Stomach (tissue), 9 donors: Measurements from ENCODE around the gene GPC6. TPM values are rescaled to one million over a fixed set of nuclear protein-coding genes. Genes with fewer than 3 reads are reported as not detected.

Experiments used
- DNase-seq, 2 donors: peaks; one replicate each; pipeline versions ENCODE4 v3.0.0 to v3.0.0-alpha.2; 2013 to 2019
- H3K27ac ChIP-seq, 5 donors: fragments of 200-600 bp in 4 of 5; sonication (generic) in 4 of 5; one replicate each; pipeline ENCODE4 v1.5.1; 2013 to 2019; ENCODE audit warnings: mild to moderate bottlenecking in 1 of 5, moderate library complexity in 1 of 5
- H3K27me3 ChIP-seq, 3 donors: fragments of 200-600 bp; sonication (generic); one replicate each; pipeline ENCODE4 v1.5.1; 2017 to 2019; ENCODE audit warnings: mixed run types in 1 of 3
- H3K36me3 ChIP-seq, 4 donors: fragments of 200-600 bp; sonication (generic); 1 replicate in 3 of 4; 2 replicates in 1 of 4; pipeline ENCODE4 v1.5.1; 2016 to 2019
- H3K4me1 ChIP-seq, 4 donors: fragments of 200-600 bp; sonication (generic); one replicate each; pipeline ENCODE4 v1.5.1; 2016 to 2019
- H3K4me3 ChIP-seq, 4 donors: fragments of 200-600 bp; sonication (generic) in 3 of 4; one replicate each; pipeline ENCODE4 v1.5.1; 2016 to 2019; ENCODE audit warnings: mild to moderate bottlenecking in 1 of 4
- H3K9me3 ChIP-seq, 4 donors: fragments of 200-600 bp; sonication (generic); one replicate each; pipeline ENCODE4 v1.5.1; 2016 to 2019
- CTCF ChIP-seq, 7 experiments: fragments of 450-650 bp in 4 of 7; fragments of 200-600 bp in 3 of 7; sonication (generic) in 3 of 7; IDR thresholded peaks; one replicate each; pipeline ENCODE4 v1.5.1; 2016 to 2019; ENCODE audit warnings: antibody characterized with exemption in 7 of 7, control low read depth in 2 of 7, mild to moderate bottlenecking in 1 of 7
- EP300 ChIP-seq: sonication (generic); formaldehyde crosslinking; IDR thresholded peaks from one replicate; pipeline ENCODE4 v1.6.1; 2017; ENCODE audit warnings: antibody characterized with exemption
- POLR2A ChIP-seq, 4 donors: fragments of 450-650 bp; IDR thresholded peaks; one replicate each; pipeline ENCODE4 v1.6.1; 2016; ENCODE audit warnings: antibody characterized with exemption in 4 of 4, control low read depth in 2 of 4, mild to moderate bottlenecking in 1 of 4, moderate library complexity in 1 of 4
- POLR2AphosphoS5 ChIP-seq, 3 donors: sonication (generic); formaldehyde crosslinking; IDR thresholded peaks; one replicate each; pipeline ENCODE4 v1.6.1; 2016; ENCODE audit warnings: antibody characterized with exemption in 3 of 3
- WGBS, 5 donors: extraction: QIAGEN DNeasy Blood & Tissue Kit in 3 of 5; methylation state at CpG; one replicate each; pipeline versions ENCODE4 v1.1.5 to v1.1.7; 2013 to 2018; 5-methylcytosine and 5-hydroxymethylcytosine counted together
- intact Hi-C: fragments of 100-400 bp; cut with DNase I; formaldehyde crosslinking; loops from one replicate; pipeline ENCODE4 v1.15.1; 2023; ENCODE audit warnings: low total_unique reads
- polyA plus RNA-seq, 3 donors: library from polyadenylated mRNA; stranded (reverse); fragments of 200-250 nt; gene quantifications; one replicate each; pipeline ENCODE4 v1.2.3, GENCODE V29; 2013
- total RNA-seq, 5 donors: library from RNA; depleted of rRNA; stranded (reverse); fragments of >200 nt; gene quantifications; one replicate each; pipeline versions ENCODE4 v1.1.0 to v1.2.3, GENCODE V29; 2014 to 2016
- donor health status: healthy with polysubstance abuse.
- donor health status: Bipolar disorder and iron deficiency.
- donor health status: healthy.

The GPC6 gene
- total and polyA plus RNA-seq, 8 donors: 0.70 to 52.7 (median 5.6) TPM

- peak in 1 of 2 donors; percentile 35 for DNase-seq
- Histone ChIP-seq H3K4me3 (no peak overlapping the region), H3K36me3 (no peaks in the 10 kb centered on the region), H3K9me3 (no peaks in the 10 kb centered on the region), H3K4me1 (no peaks in the 10 kb centered on the region), H3K27me3 (no peaks in the 10 kb centered on the region), H3K27ac (no peak overlapping the region)
- WGBS, 5 donors: 85 to 100% (median 87%) methylated on average over 1 of the region's 1 CpG
- TF ChIP-seq POLR2A (IDR thresholded peaks at IDR 0.05) (no peak), CTCF (IDR thresholded peaks at IDR 0.05) (no peak), POLR2AphosphoS5 (IDR thresholded peaks at IDR 0.05) (no peak), EP300 (no peak)
- intact Hi-C loops: no loop called here
These were observed 398.9 kb downstream of the GPC6 start for GRCh38 chr13:93625536-93625935.

DNA sequence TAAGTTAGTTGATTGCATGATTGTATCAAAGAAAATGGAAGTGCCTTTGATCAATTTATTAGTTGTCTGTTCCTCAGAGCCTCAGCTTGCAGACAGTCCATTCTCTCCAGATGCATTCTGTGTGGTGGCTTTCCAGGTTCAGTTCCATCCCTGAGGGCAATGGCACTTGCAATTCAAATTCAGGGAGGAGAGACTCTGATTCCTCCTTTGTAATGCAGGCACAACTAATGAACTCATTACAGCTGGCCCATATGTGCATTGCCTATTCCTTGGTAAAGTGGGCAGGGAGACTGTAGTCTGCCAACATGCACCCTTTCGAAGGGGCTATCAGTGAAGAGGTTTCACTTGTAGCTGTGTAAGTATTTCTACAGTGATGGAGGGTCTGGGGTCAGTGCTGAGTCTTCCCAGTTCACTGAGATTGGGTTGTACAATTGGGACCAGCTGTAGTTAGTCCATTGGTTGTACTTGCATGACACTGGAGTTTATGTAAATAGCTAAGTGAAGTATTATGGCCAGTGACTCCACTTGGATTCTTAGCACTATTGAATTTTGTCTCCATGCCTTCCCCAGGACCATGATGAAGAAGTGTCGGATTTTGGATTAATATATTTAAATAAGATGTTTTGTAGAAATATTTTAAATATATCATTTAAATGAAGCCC, 401.7 kb downstream of the GPC6 start:
- Histone ChIP-seq H3K4me1 (no peaks in the 10 kb centered on the region), H3K27ac (no peak overlapping the region), H3K27me3 (no peaks in the 10 kb centered on the region), H3K9me3 (no peaks in the 10 kb centered on the region), H3K4me3 (no peak overlapping the region), H3K36me3 (no peaks in the 10 kb centered on the region)
- no peak for DNase-seq
- WGBS, 5 donors: 71 to 89% (median 72%) methylated on average over 2 of the region's 2 CpGs
- TF ChIP-seq POLR2AphosphoS5 (IDR thresholded peaks at IDR 0.05) (no peak), EP300 (no peak), POLR2A (IDR thresholded peaks at IDR 0.05) (no peak), CTCF (IDR thresholded peaks at IDR 0.05) (no peak)
- intact Hi-C loops: no loop called here

- no peak overlapping the region for H3K27ac ChIP-seq
- no peaks in the 10 kb centered on the region for H3K27me3 ChIP-seq
- H3K4me1 ChIP-seq: no peaks in the 10 kb centered on the region
- H3K4me3 ChIP-seq: no peak overlapping the region
- no peak for TF ChIP-seq EP300
- no peak for TF ChIP-seq POLR2A (IDR thresholded peaks at IDR 0.05)
- TF ChIP-seq CTCF (IDR thresholded peaks at IDR 0.05): no peak
- TF ChIP-seq POLR2AphosphoS5 (IDR thresholded peaks at IDR 0.05): no peak
- 65 to 74% (median 72%) methylated on average over 4 of the region's 4 CpGs for WGBS, 5 donors
- H3K36me3 ChIP-seq: no peaks in the 10 kb centered on the region
- intact Hi-C loops: no loop called here
- H3K9me3 ChIP-seq: no peaks in the 10 kb centered on the region
- no peak for DNase-seq
These were observed 409.0 kb downstream of the GPC6 start for GRCh38 chr13:93635616-93636032.

GRCh38 chr13:93637852-93638251, 411.2 kb downstream of the GPC6 start:
- no peaks in the 10 kb centered on the region for H3K4me1 ChIP-seq
- intact Hi-C loops: no loop called here
- no peak for DNase-seq
- H3K27me3 ChIP-seq: no peaks in the 10 kb centered on the region
- no peak for TF ChIP-seq POLR2AphosphoS5 (IDR thresholded peaks at IDR 0.05)
- no peak for TF ChIP-seq EP300
- TF ChIP-seq POLR2A (IDR thresholded peaks at IDR 0.05): no peak
- TF ChIP-seq CTCF (IDR thresholded peaks at IDR 0.05): no peak
- H3K36me3 ChIP-seq: no peaks in the 10 kb centered on the region
- 86 to 94% (median 91%) methylated on average over 2 of the region's 2 CpGs for WGBS, 5 donors
- H3K27ac ChIP-seq: no peak overlapping the region
- H3K9me3 ChIP-seq: no peaks in the 10 kb centered on the region
- no peak overlapping the region for H3K4me3 ChIP-seq
